Adipocyte (in vitro differentiated cells): Measurements from ENCODE around the gene NELL2.

ENCODE experiments used
- DNase-seq: peaks from one replicate; pipeline ENCODE4 v3.0.0-alpha.2; 2015; ENCODE audit warnings: low read depth
- H3K27me3 ChIP-seq: replicated peaks from 2 replicates; pipeline ENCODE4 v1.7.0; 2013; ENCODE audit warnings: mild to moderate bottlenecking, low read length, moderate library complexity; ENCODE audit not compliant: control insufficient read depth, insufficient read depth
- H3K36me3 ChIP-seq: 2 replicates; pipeline ENCODE4 v1.7.0; 2013; ENCODE audit warnings: low read length, mild to moderate bottlenecking, moderate library complexity; ENCODE audit not compliant: control insufficient read depth, insufficient read depth, severe bottlenecking
- H3K4me1 ChIP-seq: 2 replicates; pipeline ENCODE4 v1.7.0; 2013; ENCODE audit warnings: mild to moderate bottlenecking, low read length, moderate library complexity; ENCODE audit not compliant: control insufficient read depth, insufficient read depth
- H3K4me3 ChIP-seq: 2 replicates; pipeline ENCODE4 v1.7.0; 2013; ENCODE audit warnings: mild to moderate bottlenecking, low read length, moderate library complexity
- H3K9ac ChIP-seq: 2 replicates; pipeline ENCODE4 v1.7.0; 2013; ENCODE audit warnings: mild to moderate bottlenecking, low read length, moderate library complexity
- H3K9me3 ChIP-seq: 2 replicates; pipeline ENCODE4 v1.7.0; 2013; ENCODE audit warnings: mild to moderate bottlenecking, low read length, moderate library complexity; ENCODE audit not compliant: control insufficient read depth

NELL2 gene

GRCh38 chr12:44875417-44875953 lies 630 bp downstream of the NELL2 start:
- peaks cover 3% of the 10 kb centered on the region for H3K9me3 ChIP-seq
- H3K4me3 ChIP-seq, result peak overlapping the region; percentile 72
- peak; percentile 1 for DNase-seq
- no peaks in the 10 kb centered on the region for H3K36me3 ChIP-seq
- peaks cover 11% of the 10 kb centered on the region for H3K4me1 ChIP-seq
- H3K27me3 ChIP-seq, result peaks cover 37% of the 10 kb centered on the region
- H3K9ac ChIP-seq, result no peak overlapping the region

- peaks cover 37% of the 10 kb centered on the region for H3K27me3 ChIP-seq
- peaks cover 3% of the 10 kb centered on the region for H3K9me3 ChIP-seq
- peak overlapping the region; percentile 72 for H3K4me3 ChIP-seq
- DNase-seq, result peak; percentile 1
- H3K4me1 ChIP-seq, result peaks cover 11% of the 10 kb centered on the region
- H3K9ac ChIP-seq, result no peak overlapping the region
- H3K36me3 ChIP-seq, result no peaks in the 10 kb centered on the region
Measured at GRCh38 chr12:44874981-44875416, 1.1 kb downstream of the NELL2 start.

GRCh38 chr12:44873898-44874297 lies 2.2 kb downstream of the NELL2 start:
- H3K36me3 ChIP-seq, result no peaks in the 10 kb centered on the region
- H3K27me3 ChIP-seq, result peaks cover 36% of the 10 kb centered on the region
- no peak overlapping the region for H3K9ac ChIP-seq
- peak; percentile 36 for DNase-seq
- peaks cover 11% of the 10 kb centered on the region for H3K9me3 ChIP-seq
- H3K4me1 ChIP-seq, result peaks cover 11% of the 10 kb centered on the region
- H3K4me3 ChIP-seq, result no peak overlapping the region

GRCh38 chr12:44869503-44869902 lies 6.6 kb downstream of the NELL2 start:
- H3K4me1 ChIP-seq, result no peaks in the 10 kb centered on the region
- H3K9ac ChIP-seq, result no peak overlapping the region
- H3K9me3 ChIP-seq, result peaks cover 13% of the 10 kb centered on the region
- H3K27me3 ChIP-seq, result peaks cover 6% of the 10 kb centered on the region
- no peak for DNase-seq
- H3K36me3 ChIP-seq, result no peaks in the 10 kb centered on the region
- no peak overlapping the region for H3K4me3 ChIP-seq

GRCh38 chr12:44863867-44864266 lies 12.2 kb downstream of the NELL2 start:
- Histone ChIP-seq H3K27me3 (no peaks in the 10 kb centered on the region), H3K9me3 (peaks cover 12% of the 10 kb centered on the region), H3K9ac (no peak overlapping the region), H3K36me3 (no peaks in the 10 kb centered on the region), H3K4me1 (no peaks in the 10 kb centered on the region), H3K4me3 (no peak overlapping the region)
- no peak for DNase-seq

GRCh38 chr12:44859998-44860689 lies 16.0 kb downstream of the NELL2 start:
- no peaks in the 10 kb centered on the region for H3K27me3 ChIP-seq
- H3K4me3 ChIP-seq, result no peak overlapping the region
- H3K36me3 ChIP-seq, result no peaks in the 10 kb centered on the region
- H3K9ac ChIP-seq, result no peak overlapping the region
- H3K4me1 ChIP-seq, result no peaks in the 10 kb centered on the region
- peaks cover 8% of the 10 kb centered on the region for H3K9me3 ChIP-seq
- DNase-seq, result no peak

GRCh38 chr12:44858226-44858855 lies 17.8 kb downstream of the NELL2 start:
- no peaks in the 10 kb centered on the region for H3K36me3 ChIP-seq
- no peak for DNase-seq
- peaks cover 5% of the 10 kb centered on the region for H3K9me3 ChIP-seq
- no peak overlapping the region for H3K9ac ChIP-seq
- no peaks in the 10 kb centered on the region for H3K27me3 ChIP-seq
- no peaks in the 10 kb centered on the region for H3K4me1 ChIP-seq
- H3K4me3 ChIP-seq, result no peak overlapping the region

- Histone ChIP-seq H3K4me3 (no peak overlapping the region), H3K4me1 (no peaks in the 10 kb centered on the region), H3K9ac (no peak overlapping the region), H3K36me3 (no peaks in the 10 kb centered on the region), H3K27me3 (no peaks in the 10 kb centered on the region), H3K9me3 (no peaks in the 10 kb centered on the region)
- DNase-seq, result no peak
Measured at GRCh38 chr12:44852483-44852882, 23.6 kb downstream of the NELL2 start.

- Histone ChIP-seq H3K4me1 (peaks cover 7% of the 10 kb centered on the region), H3K9me3 (no peaks in the 10 kb centered on the region), H3K9ac (no peak overlapping the region), H3K36me3 (no peaks in the 10 kb centered on the region), H3K4me3 (no peak overlapping the region), H3K27me3 (no peaks in the 10 kb centered on the region)
- DNase-seq, result no peak
Measured at GRCh38 chr12:44851586-44851985, 24.5 kb downstream of the NELL2 start.

GRCh38 chr12:44848703-44849085 lies 27.4 kb downstream of the NELL2 start:
- H3K27me3 ChIP-seq, result no peaks in the 10 kb centered on the region
- H3K9me3 ChIP-seq, result no peaks in the 10 kb centered on the region
- no peak for DNase-seq
- H3K4me1 ChIP-seq, result peaks cover 12% of the 10 kb centered on the region
- H3K4me3 ChIP-seq, result no peak overlapping the region
- no peak overlapping the region for H3K9ac ChIP-seq
- no peaks in the 10 kb centered on the region for H3K36me3 ChIP-seq

- DNase-seq, result no peak
- H3K27me3 ChIP-seq, result no peaks in the 10 kb centered on the region
- H3K9me3 ChIP-seq, result no peaks in the 10 kb centered on the region
- no peak overlapping the region for H3K4me3 ChIP-seq
- no peaks in the 10 kb centered on the region for H3K36me3 ChIP-seq
- H3K4me1 ChIP-seq, result peaks cover 12% of the 10 kb centered on the region
- no peak overlapping the region for H3K9ac ChIP-seq
Measured at GRCh38 chr12:44847888-44848702, 28.0 kb downstream of the NELL2 start.
